Heart left ventricle (tissue), 16 donors: ENCODE measurements around the gene FAM120B. TPM values are rescaled to one million over a fixed set of nuclear protein-coding genes. Genes with fewer than 3 reads are reported as not detected.
A peak's percentile ranks its signal among the peaks of the same experiment; 100 is the strongest.

ENCODE experiments used
- ATAC-seq, 4 donors: fragments of 200-7000 bp; cut with Tn5 transposase; one replicate each; pipeline ENCODE4 v1.9.1; 2020 to 2022; ENCODE audit warnings: moderate library complexity in 4 of 4, mild to moderate bottlenecking in 3 of 4, moderate number of reproducible peaks in 1 of 4
- DNase-seq, 5 donors: peaks; one replicate each; pipeline ENCODE4 v3.0.0-alpha.2; 2020
- H3K27ac ChIP-seq, 12 donors: fragments of 200-600 bp; sonication (generic) in 4 of 12; one replicate each; pipeline versions ENCODE4 v1.5.0 to v1.8.0; 2016 to 2022; ENCODE audit warnings: mild to moderate bottlenecking in 2 of 12
- H3K27me3 ChIP-seq, 9 donors: fragments of 200-600 bp; sonication (generic) in 2 of 9; one replicate each; pipeline versions ENCODE4 v1.5.1 to v1.8.0; 2016 to 2022; ENCODE audit warnings: mild to moderate bottlenecking in 3 of 9
- H3K36me3 ChIP-seq, 9 donors: fragments of 200-600 bp; sonication (generic) in 2 of 9; one replicate each; pipeline versions ENCODE4 v1.5.0 to v1.8.0; 2018 to 2022; ENCODE audit warnings: mild to moderate bottlenecking in 2 of 9
- H3K4me1 ChIP-seq, 12 donors: fragments of 200-600 bp; sonication (generic) in 4 of 12; one replicate each; pipeline versions ENCODE4 v1.5.0 to v1.8.0; 2016 to 2022; ENCODE audit warnings: mild to moderate bottlenecking in 3 of 12
- H3K4me3 ChIP-seq, 12 donors: fragments of 200-600 bp; sonication (generic) in 4 of 12; one replicate each; pipeline versions ENCODE4 v1.5.0 to v1.8.0; 2017 to 2022; ENCODE audit warnings: mild to moderate bottlenecking in 9 of 12, moderate library complexity in 4 of 12
- H3K9me3 ChIP-seq, 12 donors: fragments of 200-600 bp; sonication (generic) in 4 of 12; one replicate each; pipeline versions ENCODE4 v1.5.0 to v1.8.0; 2016 to 2022; ENCODE audit warnings: mild to moderate bottlenecking in 1 of 12
- POLR2A ChIP-seq, 2 donors: fragments of 450-650 bp; IDR thresholded peaks; one replicate each; pipeline ENCODE4 v1.6.1; 2017; ENCODE audit warnings: antibody characterized with exemption in 2 of 2, mild to moderate bottlenecking in 2 of 2, moderate library complexity in 2 of 2
- WGBS, 4 donors: extraction: QIAGEN DNeasy Blood & Tissue Kit in 2 of 4; methylation state at CpG; one replicate each; pipeline versions ENCODE4 v1.1.5 to v1.1.7; 2013 to 2018; 5-methylcytosine and 5-hydroxymethylcytosine counted together
- intact Hi-C, 10 donors: fragments of 100-400 bp; cut with DNase I; formaldehyde crosslinking; loops; one replicate each; pipeline versions ENCODE4 v1.11.1 to v1.14.2; 2022
- polyA plus RNA-seq, 2 donors: library from polyadenylated mRNA; stranded (reverse); fragments of 200-250 nt; gene quantifications; one replicate each; pipeline ENCODE4 v1.2.3, GENCODE V29; 2013
- total RNA-seq, 9 donors: library from RNA; depleted of rRNA in 2 of 9; stranded (reverse); fragments of >200 nt in 2 of 9; fragmentation: NEBNext Ultra II Directional in 3 of 9; extraction: Animal tissue kit (Norgen Biotek cat#: 25700) in 3 of 9; gene quantifications; one replicate each; pipeline versions ENCODE4 v1.1.0 to v1.2.4, GENCODE V29; 2016 to 2023
- TF ChIP-seq, protein P1 (sequence below), 12 donors: fragments of 200-600 bp; sonication (generic) in 4 of 12; IDR thresholded peaks; one replicate each; pipeline versions ENCODE4 v1.5.0 to v1.8.0; 2018 to 2022; ENCODE audit warnings: antibody characterized with exemption in 12 of 12, mild to moderate bottlenecking in 5 of 12
- donor health status: ischemic (EF 13 %, LVEDD 7.1; RV severe dilation, severe dysfunction).
- donor health status: healthy with polysubstance abuse.
- donor health status: DM: no; HTN: yes; CAD: no.
- donor health status: DM: no; HTN: no; CAD: no.
- donor health status: ischemic (EF 25% LVEDD 6.9; RV normal size, moderate dysfunction).
- donor health status: ischemic (EF 25% LVEDD 5.7; RV mildly dilated, moderate dysfunction).
- donor health status: healthy.
- donor health status: DM: yes; HTN: yes; CAD: no.
- donor health status: ischemic (EF 35%, LVEDD 5.7; RV mildly dilated, moderate dysfunction).
- donor health status: nonischemic (EF 11% LVEDD 7.7; RV severe dilation, severe dysfunction).
- donor health status: DM: yes; HTN: yes; CAD: no.
- donor health status: PGD.
- donor health status: ischemic (EF 29% LVEDD 5.4; RV normal size, mild dysfunction).
- donor health status: nonischemic (EF 23%, LVEDD 6.1; RV moderate dilation, normal function).

FAM120B gene
- total and polyA plus RNA-seq, 11 donors, result 6.6 to 29.4 (median 18.5) TPM

DNA sequence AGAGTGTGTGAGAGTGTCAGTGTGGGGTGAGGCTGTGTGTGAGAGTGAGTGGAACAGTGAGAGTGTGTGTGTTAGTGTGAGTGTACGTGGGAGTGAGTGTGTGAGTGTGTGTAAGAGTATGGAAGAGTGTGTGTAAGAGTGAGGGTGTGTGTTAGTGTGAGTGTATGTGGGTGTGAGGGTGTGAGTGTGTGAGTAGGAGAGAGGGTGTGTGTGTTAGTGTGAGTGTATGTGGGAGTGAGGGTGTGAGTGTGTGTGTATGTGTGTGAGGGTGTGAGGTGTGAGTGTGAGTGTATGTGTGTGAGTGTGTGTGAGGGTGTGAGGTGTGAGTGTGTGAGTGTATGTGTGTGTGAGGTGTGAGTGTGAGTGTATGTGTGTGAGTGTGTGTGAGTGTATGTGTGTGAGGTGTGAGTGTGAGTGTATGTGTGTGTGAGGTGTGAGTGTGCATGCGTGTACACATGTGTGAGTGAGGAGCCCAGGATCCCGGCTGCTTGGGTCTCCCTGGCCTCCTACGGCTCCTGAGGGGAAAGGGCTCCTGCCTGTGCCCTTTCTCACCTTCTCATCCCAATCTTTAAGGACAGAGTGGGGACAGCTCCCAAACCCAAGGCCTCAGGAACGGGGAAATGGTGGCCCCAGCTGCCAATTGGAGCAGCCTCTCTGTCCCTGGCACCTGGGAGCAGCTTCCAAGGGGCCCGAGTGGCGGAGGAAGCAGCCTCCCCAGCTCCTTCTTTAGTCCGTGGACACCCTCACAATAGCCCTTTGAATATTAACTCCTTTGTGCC lies 146.4 kb downstream of the FAM120B start:
- intact Hi-C loops, result no loop called here
- 76 to 85% (median 82%) methylated on average over 8 of the region's 8 CpGs for WGBS, 4 donors
- Histone ChIP-seq H3K4me1 (peaks cover 0 to 8% (median 0%) of the 10 kb centered on the region in 12 donors), H3K9me3 (no peaks in the 10 kb centered on the region), H3K27me3 (no peaks in the 10 kb centered on the region), H3K36me3 (no peaks in the 10 kb centered on the region), H3K4me3 (no peak overlapping the region), H3K27ac (no peak overlapping the region)
- TF ChIP-seq, protein P1, sequence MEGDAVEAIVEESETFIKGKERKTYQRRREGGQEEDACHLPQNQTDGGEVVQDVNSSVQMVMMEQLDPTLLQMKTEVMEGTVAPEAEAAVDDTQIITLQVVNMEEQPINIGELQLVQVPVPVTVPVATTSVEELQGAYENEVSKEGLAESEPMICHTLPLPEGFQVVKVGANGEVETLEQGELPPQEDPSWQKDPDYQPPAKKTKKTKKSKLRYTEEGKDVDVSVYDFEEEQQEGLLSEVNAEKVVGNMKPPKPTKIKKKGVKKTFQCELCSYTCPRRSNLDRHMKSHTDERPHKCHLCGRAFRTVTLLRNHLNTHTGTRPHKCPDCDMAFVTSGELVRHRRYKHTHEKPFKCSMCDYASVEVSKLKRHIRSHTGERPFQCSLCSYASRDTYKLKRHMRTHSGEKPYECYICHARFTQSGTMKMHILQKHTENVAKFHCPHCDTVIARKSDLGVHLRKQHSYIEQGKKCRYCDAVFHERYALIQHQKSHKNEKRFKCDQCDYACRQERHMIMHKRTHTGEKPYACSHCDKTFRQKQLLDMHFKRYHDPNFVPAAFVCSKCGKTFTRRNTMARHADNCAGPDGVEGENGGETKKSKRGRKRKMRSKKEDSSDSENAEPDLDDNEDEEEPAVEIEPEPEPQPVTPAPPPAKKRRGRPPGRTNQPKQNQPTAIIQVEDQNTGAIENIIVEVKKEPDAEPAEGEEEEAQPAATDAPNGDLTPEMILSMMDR (IDR thresholded peaks at IDR 0.05), result no peak
- TF ChIP-seq POLR2A (IDR thresholded peaks at IDR 0.05), result no peak
- ATAC-seq (peak in 1 of 4 donors; percentile 46), DNase-seq (no peak)

DNA sequence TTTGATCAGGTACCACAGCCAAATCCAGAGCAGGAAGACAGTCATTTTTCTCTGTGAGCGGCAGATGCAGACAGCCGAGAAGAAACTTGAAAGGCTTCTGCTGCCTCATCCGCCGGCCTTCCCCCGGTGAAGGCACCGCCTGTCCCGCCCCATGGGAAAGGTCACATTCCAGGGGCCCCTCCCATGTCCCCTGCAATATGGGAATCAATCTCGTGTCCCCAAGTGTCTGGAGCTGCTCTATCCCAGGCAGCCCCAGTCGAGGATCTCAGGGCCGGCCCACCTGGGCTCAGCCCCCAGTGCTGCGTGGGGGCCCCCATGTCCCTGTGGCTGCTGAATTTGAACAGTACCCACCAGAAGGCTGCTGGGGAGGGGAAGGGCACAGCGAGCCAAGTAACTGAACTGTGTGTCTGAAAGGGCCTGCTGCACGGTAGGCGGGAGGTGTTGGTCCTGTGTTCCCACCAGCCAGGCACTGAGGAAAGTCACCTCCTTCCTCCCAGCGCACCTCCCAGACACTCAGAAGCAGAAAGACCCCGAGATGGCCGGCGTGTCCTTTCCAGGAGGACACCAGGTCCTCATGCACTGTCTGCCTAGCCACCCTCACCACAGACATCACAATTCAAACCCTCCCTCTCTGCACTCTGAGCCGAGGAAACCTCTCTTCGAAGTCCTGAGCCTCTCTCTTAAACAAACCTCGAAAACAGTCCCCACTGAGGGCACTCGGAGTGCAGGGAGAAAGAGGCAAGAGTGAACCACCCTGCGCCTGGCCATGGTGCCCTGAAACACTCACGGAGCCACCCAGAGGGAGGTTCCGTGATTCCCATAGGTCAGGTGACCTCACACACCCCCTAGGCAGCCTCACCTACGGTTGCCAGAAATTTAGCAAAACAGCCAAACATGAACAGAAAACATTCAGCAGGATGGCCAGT lies 147.3 kb downstream of the FAM120B start:
- Histone ChIP-seq H3K27ac (no peak overlapping the region), H3K4me1 (peaks cover 0 to 8% (median 0%) of the 10 kb centered on the region in 12 donors), H3K27me3 (no peaks in the 10 kb centered on the region), H3K36me3 (no peaks in the 10 kb centered on the region), H3K4me3 (no peak overlapping the region), H3K9me3 (no peaks in the 10 kb centered on the region)
- WGBS, 4 donors, result 81 to 90% (median 85%) methylated on average over 21 to 26 of the region's 26 CpGs
- no peak for TF ChIP-seq POLR2A (IDR thresholded peaks at IDR 0.05)
- TF ChIP-seq, protein P1 (IDR thresholded peaks at IDR 0.05), result no peak
- DNase-seq, result no peak
- no peak for ATAC-seq
- intact Hi-C loops, result no loop called here

DNA sequence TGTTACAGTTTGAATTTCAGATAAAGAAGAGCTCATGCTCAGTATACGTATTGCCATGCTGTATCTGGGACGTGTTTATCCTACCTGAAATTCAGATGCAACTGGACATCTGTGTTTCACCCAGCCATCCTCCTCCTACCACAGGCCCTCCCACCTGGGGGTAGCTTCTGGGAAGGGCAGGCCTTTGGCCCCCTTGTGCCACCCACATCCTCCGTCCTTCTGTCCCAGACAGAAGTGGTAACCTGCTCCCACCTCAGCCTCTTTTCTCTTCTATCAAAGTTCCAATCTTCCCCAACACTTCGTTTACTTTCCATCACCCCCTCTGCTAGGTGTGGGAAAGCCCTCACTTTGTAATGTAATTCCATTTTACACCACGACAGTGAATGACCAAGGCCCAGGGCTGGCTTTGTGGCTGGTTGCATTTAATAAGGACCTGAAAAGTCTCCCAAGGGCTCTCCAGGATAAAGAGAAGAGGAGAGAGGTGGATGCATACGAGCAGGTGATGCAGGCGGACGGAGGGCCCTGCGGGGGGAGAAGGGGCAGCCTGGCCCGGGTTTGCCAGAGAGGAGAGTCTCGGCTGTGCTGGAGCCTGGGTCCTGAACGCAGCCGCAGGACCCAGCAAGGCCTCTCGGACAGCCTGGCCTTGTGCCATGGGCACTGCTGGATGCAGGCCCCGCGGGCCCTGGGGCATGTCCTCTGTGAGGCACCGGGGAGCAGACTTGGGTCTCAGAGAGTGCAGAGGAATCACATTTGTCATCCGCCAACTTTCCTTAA lies 148.1 kb downstream of the FAM120B start:
- ATAC-seq, result peak in 3 of 4 donors; percentile 40 to 59 (median 45)
- intact Hi-C loops, result no loop called here
- Histone ChIP-seq H3K36me3 (no peaks in the 10 kb centered on the region), H3K27me3 (no peaks in the 10 kb centered on the region), H3K4me1 (peaks cover 0 to 10% (median under 1%) of the 10 kb centered on the region in 12 donors), H3K9me3 (no peaks in the 10 kb centered on the region), H3K4me3 (no peak overlapping the region), H3K27ac (no peak overlapping the region)
- no peak for TF ChIP-seq POLR2A (IDR thresholded peaks at IDR 0.05)
- TF ChIP-seq, protein P1 (IDR thresholded peaks at IDR 0.05), result no peak
- peak in 1 of 5 donors; percentile 58 for DNase-seq
- WGBS, 4 donors, result 67 to 78% (median 75%) methylated on average over 18 of the region's 18 CpGs
